ENCODE measurements around the gene OXER1. TPM values are rescaled to one million over a fixed set of nuclear protein-coding genes. Genes with fewer than 3 reads are reported as not detected.
A peak's percentile ranks its signal among the peaks of the same experiment; 100 is the strongest.

The OXER1 gene
- total and polyA plus RNA-seq, 2 of the 13 experiments (the other 11 are each of a cell fraction or from before 2014, with no cell fraction given) = 8.0 to 9.0 TPM

DNA sequence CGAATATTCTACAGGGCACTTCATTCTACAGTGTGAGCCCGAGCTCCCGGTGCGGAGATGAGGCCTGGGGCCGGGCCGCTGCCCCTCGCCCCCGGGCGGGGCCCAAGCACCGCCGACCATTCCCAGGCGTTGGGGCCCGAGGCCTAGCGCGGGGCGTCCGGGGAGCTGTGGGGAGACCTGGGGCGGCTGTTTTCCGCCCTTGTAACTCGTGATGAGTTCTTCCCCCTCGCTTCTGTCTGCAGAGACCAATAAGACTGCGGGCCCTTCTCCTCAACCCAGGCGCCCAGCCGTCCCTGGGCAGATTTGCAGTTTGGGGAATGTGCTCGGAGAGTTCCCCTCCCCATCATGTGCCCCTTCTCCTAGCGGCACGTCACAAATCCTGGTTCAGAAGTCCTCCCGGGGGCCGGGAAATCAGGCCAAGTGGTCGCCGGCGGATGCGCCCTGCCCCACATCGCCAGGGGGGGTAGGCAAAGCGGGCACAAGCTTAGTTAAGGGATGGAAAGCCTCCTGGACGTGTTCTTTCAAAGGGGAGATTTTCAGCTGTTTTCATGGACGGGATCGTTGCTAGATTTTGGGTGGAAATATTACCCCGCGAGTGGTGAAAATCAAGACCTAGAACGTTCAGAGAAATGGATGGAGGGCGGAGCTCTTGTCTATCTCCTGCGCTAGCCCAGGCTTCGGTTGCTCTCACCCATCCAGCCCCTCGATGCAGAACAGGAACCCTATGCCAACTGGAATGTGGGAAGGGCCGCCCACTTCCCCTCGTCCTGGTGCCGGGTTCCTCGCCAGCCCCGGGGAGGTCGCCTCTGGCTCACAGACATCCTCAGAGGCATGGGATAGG lies 47.3 kb upstream of the OXER1 start (continued):
- TF ChIP-seq POLR2G (IDR thresholded peaks at IDR 0.05; ENCODE audit: low read depth, low read length) (peak; percentile 49), ISX (CRISPR knock-in tag; conservative IDR thresholded peaks at IDR 0.05) (no peak; the same call in 1 of the 2 replicates), BCL3 (CRISPR knock-in tag; IDR thresholded peaks at IDR 0.05) (0 out of 2 replicates have a peak, but pooled peaks have one; percentile 12), NFIC (IDR thresholded peaks at IDR 0.05; ENCODE audit: low read length) (no peak), HOXA7 (CRISPR knock-in tag; IDR thresholded peaks at IDR 0.05) (no peak), ZNF205 (CRISPR knock-in tag; IDR thresholded peaks at IDR 0.05) (no peak), ZBTB39 (CRISPR knock-in tag; IDR thresholded peaks at IDR 0.05) (peak; percentile 19; the same call in 1 of the 2 replicates), ZNF709 (CRISPR knock-in tag; IDR thresholded peaks at IDR 0.05) (peak; percentile 13; the same call in 1 of the 2 replicates), ZSCAN5A (CRISPR knock-in tag; IDR thresholded peaks at IDR 0.05; ENCODE audit: borderline replicate concordance) (no peak), PHF20 (CRISPR knock-in tag; IDR thresholded peaks at IDR 0.05) (no peak), CCDC6 (CRISPR knock-in tag; IDR thresholded peaks at IDR 0.05) (no peak), SNAPC2 (CRISPR knock-in tag; IDR thresholded peaks at IDR 0.05) (no peak; the same call in 1 of the 2 replicates), DBP (CRISPR knock-in tag; IDR thresholded peaks at IDR 0.05; ENCODE audit: not compliant biosample characterization) (peak; percentile 78)
- TF ChIP-seq, protein P1, sequence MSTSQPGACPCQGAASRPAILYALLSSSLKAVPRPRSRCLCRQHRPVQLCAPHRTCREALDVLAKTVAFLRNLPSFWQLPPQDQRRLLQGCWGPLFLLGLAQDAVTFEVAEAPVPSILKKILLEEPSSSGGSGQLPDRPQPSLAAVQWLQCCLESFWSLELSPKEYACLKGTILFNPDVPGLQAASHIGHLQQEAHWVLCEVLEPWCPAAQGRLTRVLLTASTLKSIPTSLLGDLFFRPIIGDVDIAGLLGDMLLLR (CRISPR knock-in tag; IDR thresholded peaks at IDR 0.05) = no peak
